HG03060 (cell line): ENCODE data around the gene CHAC2.
"Not testable (repeated sequence)": the region's sequence is repeated elsewhere in the genome, so short reads cannot be mapped to it uniquely, and the experiment has no call there.

Experiments used
- ATAC-seq: cut with Tn5 transposase; IDR thresholded peaks from one replicate; pipeline ENCODE4 v1.9.1; 2021; ENCODE audit warnings: low read depth, moderate number of reproducible peaks; ENCODE audit not compliant: unreplicated experiment

CHAC2 gene

GRCh38 chr2:53777134-53777533, 9.5 kb downstream of the CHAC2 start:
- no peak for ATAC-seq

DNA sequence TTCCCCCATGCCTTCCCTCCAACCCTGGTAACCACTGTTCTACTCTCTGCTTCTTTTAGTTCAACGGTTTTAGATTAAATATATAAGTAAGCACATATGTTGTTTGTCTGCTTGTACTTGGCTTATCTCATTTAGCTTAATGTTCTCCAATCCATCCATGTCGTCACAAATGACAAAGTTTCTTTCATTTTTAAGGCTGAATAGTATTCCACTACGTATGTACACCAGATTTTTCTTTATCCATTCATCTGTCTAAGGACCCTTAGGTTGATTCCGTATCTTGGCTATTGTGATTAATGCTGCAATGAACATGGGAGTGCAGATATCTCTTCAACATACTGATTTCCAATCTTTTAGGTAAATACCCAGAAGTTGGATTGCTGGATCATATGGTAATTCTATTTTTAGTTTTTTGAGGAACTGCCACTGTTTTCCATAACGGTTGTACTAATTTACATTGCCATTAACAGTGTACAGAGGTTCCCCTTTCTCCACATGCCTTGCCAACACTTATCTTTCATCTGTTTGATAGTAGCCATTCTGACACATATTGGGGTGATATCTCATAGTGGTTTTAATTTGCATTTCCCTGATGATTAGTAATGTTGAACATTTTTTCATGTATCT, 11.0 kb downstream of the CHAC2 start:
- no peak for ATAC-seq

DNA sequence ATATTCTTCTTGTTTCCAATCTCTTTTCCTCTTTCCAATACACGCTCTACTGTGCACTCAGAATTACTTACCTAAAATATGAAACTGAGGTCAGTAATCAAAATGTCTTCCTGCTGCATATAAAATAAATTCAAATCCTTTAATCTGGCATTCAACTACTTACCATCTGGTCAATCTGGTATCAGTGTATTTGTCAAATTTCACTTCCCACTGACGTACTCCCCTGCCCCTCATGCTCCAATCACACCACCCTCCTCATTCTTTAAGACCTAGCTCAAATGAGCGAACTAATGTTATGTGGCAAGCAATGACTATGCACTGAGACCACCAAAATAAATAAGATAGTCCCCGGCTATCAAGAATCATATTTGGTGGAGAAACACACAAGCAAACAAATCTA, 12.5 kb downstream of the CHAC2 start:
- no peak for ATAC-seq

GRCh38 chr2:53782676-53783075, 15.1 kb downstream of the CHAC2 start:
- ATAC-seq = no peak

DNA sequence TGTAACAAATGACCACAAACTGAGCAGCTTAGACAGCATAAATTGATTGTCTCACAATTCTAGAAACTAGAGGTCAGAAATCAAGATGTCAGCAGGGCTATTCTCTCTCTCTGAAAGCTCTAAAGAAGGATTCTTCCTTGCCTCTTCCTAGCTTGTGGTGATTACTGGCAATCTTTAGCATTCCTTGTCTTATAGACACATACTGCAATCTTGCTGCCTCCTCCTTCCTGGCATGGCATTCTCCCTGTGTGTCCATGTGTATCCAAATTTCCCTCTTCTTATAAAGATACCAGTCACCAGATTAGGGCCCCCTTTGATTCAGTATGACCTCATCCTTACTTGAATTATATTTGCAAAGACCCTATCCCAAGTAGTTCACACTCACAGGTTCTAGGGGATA, 16.8 kb downstream of the CHAC2 start:
- ATAC-seq = no peak

DNA sequence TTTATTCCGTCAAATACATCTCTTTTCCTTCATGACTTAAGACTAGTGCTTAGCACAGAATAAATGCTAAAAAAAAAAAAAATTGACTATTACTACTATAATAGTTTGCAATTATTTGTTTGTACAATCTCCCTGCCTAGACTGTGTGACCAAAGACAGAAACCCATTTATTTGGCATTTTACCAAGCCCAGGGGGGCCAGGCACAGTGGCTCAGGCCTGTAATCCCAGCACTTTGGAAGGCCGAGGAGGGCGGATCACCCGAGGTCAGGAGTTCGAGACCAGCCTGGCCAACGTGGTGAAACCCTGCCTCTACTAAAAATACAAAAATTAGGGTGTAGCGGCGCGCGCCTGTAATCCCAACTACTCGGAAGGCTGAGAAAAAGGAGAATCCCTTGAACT, 17.8 kb downstream of the CHAC2 start:
- no peak for ATAC-seq

DNA sequence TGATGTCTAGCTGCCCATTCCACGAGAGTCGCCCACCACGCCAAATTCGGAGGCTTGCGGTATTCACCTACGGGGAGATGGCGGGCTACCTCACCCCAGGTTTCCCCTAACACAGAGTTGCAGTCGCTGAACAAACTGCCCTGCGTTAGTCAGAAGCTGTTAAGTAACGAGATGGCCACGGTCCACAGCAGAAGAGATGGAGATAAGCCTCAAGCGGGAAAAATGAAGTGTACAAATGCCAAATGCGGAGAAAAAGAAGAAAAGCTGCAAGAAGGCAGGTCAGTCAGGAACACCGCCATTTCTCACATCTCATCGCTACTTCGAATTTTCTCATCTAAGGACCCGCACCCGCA, 18.7 kb downstream of the CHAC2 start:
- peak; percentile 2 for ATAC-seq

- ATAC-seq = peak; percentile 78
Measured at GRCh38 chr2:53786705-53787613, 19.4 kb downstream of the CHAC2 start, which contains the start of the genes ASB3 and ERLEC1. ASB3 (minus strand) TSS chr2:53786953; CDS start chr2:53765572, 21,381 bp downstream. ERLEC1 (plus strand) TSS chr2:53787044; CDS start chr2:53787211, 167 bp downstream.

DNA sequence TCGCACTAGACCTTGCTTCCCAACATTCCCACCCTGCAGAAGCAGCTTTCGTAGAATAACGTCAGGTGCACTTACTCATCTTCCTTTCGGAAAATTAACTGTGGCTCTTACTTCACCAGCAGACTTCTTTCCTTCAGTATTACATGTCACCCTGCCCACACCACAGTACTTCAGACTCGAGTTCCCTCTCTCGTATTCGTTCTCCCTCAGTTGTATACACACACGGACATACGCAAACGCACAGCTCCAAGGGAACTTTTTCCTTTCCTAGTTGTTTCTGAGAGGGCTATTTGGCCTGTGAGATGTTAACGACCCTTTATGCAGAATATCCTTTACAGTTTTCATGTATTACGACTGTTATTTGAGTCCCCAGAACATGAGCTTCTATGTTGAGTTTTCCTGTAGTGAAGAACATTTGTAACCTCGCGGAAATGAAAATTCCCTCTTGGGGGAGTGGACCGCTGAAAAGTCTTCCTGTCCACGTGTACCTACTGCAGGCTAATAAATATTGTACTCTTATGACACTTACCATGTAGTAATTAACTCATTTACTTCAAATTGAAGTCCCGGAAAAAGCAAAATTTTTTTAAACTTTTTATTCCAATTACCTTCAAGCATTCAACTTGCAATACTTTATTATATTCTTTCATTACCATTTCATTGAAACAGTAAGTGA, 20.1 kb downstream of the CHAC2 start:
- peak; percentile 4 for ATAC-seq

- no peak for ATAC-seq
Measured at GRCh38 chr2:53793261-53793660, 25.7 kb downstream of the CHAC2 start.

- ATAC-seq = no peak
Measured at GRCh38 chr2:53793821-53794220, 26.2 kb downstream of the CHAC2 start.

DNA sequence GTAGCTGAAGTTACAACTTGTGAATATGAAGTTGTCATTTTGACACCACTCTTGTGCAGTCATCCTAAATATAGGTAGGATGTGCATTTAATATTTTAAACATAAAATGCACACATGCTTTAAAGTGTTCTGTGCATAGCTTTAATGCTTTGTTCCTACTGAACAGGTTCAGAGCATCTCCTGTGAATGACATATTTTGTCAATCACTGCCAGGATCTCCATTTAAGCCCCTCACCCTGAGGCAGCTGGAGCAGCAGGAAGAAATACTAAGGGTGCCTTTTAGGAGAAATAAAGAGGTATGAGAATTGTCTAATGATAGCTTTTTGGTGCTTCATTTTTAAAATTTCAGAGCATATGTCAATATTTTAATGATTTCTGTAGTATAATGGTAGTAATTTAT, 33.9 kb downstream of the CHAC2 start:
- no peak for ATAC-seq

GRCh38 chr2:53802617-53803151, 35.1 kb downstream of the CHAC2 start:
- ATAC-seq = no peak

GRCh38 chr2:53811601-53812000, 44.0 kb downstream of the CHAC2 start:
- ATAC-seq = no peak

GRCh38 chr2:53813151-53813550, 45.5 kb downstream of the CHAC2 start:
- ATAC-seq = no peak

GRCh38 chr2:53818854-53819435, 51.3 kb downstream of the CHAC2 start:
- ATAC-seq = no peak

DNA sequence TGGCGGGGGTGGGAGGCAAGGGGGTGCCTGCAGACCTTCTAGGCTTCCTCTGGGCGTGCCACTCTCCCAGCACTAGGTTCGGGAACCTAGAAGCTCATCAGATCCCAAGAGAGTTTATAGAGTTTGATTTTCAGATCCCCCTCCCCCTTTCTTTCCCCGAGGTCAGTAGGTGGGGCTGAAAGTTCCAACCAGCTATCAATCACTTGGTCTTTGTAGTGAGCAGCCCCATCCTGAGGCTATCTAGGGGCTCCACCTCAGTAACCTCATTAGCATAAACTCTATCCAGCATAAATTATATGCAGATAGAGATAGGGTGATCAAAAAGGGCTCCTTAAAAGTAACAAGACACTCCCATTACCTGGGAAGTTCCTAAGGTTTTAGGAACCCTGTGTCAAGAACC, 52.0 kb downstream of the CHAC2 start:
- ATAC-seq = no peak

DNA sequence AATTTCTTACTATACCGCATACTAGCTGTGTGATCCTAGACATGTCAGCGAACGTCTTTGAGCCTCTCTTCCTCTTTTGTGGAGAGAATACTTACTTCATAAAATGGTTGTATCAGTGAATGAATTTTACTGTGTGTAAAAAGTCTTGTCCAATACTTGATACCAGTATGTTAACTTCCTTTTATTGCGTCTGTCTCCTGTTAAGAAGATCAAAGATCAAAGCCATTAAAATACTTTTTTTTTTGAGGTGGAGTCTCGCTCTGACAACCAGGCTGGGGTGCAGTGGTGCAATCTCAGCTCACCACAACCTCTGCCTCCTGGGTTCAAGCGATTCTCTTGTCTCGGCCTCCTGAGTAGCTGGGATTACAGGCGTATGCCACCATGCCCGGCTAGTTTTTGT, 52.4 kb downstream of the CHAC2 start:
- ATAC-seq = no peak

DNA sequence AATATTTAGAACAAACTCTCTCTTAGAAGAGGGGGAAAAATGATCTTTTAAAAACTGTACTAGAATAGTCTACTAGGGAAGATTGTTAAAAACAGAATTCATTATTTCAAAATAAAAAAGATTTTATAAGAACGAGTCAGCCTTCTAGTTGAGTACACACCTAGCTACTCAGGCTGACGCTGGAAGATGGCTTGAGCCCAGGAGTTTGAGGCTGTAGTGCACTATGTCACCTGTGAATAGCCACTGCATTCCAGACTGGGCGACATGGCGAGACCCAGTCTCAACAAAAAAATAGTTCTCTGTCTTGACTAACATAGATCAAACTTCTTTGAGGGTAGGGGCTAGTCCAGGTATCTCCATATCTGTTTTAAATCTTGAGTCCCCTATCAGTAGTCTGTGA, 53.1 kb downstream of the CHAC2 start:
- no peak for ATAC-seq

GRCh38 chr2:53821810-53822209, 54.2 kb downstream of the CHAC2 start:
- ATAC-seq = no peak

GRCh38 chr2:53823639-53824038, 56.0 kb downstream of the CHAC2 start:
- ATAC-seq = not testable (repeated sequence)
